ENCODE data around the gene TAF13. TPM values are rescaled to one million over a fixed set of nuclear protein-coding genes. Genes with fewer than 3 reads are reported as not detected.

The TAF13 gene
- total and polyA plus RNA-seq, 4 donors, result 22.2 to 39.4 (median 34.3) TPM

GRCh38 chr1:109069294-109069693, 6.5 kb downstream of the TAF13 start:
- Histone ChIP-seq H3K4me3 (no peak overlapping the region), H3K4me1 (ENCODE audit: control insufficient read depth in 5 of 5, insufficient read depth in 5 of 5, low read length in 5 of 5) (peaks cover 0 to 2% (median 0%) of the 10 kb centered on the region in 5 donors), H3K9me3 (ENCODE audit: control insufficient read depth in 4 of 4, insufficient read depth in 3 of 4, low read length in 3 of 4) (no peaks in the 10 kb centered on the region), H3K36me3 (ENCODE audit: control insufficient read depth in 4 of 4, insufficient read depth in 4 of 4, low read length in 4 of 4) (peaks cover 2 to 10% (median 6%) of the 10 kb centered on the region in 4 donors), H3K27ac (ENCODE audit: low read depth in 1 of 2, low read length in 1 of 2) (no peak overlapping the region), H3K9ac (ENCODE audit: insufficient read depth in 1 of 2, low read length in 2 of 2) (no peak overlapping the region), H3K27me3 (ENCODE audit: control insufficient read depth in 3 of 3, insufficient read depth in 3 of 3, low read length in 2 of 3) (no peaks in the 10 kb centered on the region)
- no peak for ATAC-seq (ENCODE audit: insufficient read depth, low FRiP score)
- DNase-seq, result no peak
- no peak for TF ChIP-seq CTCF (IDR thresholded peaks at IDR 0.05; ENCODE audit: control extremely low read depth, extremely low read depth)
- 87 to 98% methylated on average over 1 of the region's 1 CpG for WGBS, 2 donors

GRCh38 chr1:109067883-109068282, 7.9 kb downstream of the TAF13 start:
- ATAC-seq (ENCODE audit: insufficient read depth, low FRiP score) (no peak), DNase-seq (no peak)
- H3K27ac ChIP-seq (ENCODE audit: low read depth in 1 of 2, low read length in 1 of 2), result no peak overlapping the region
- 82 to 90% methylated on average over 8 of the region's 8 CpGs for WGBS, 2 donors
- no peak overlapping the region for H3K9ac ChIP-seq (ENCODE audit: insufficient read depth in 1 of 2, low read length in 2 of 2)
- H3K4me3 ChIP-seq, result no peak overlapping the region
- H3K9me3 ChIP-seq (ENCODE audit: control insufficient read depth in 4 of 4, insufficient read depth in 3 of 4, low read length in 3 of 4), result no peaks in the 10 kb centered on the region
- no peak for TF ChIP-seq CTCF (IDR thresholded peaks at IDR 0.05; ENCODE audit: control extremely low read depth, extremely low read depth)
- H3K4me1 ChIP-seq (ENCODE audit: control insufficient read depth in 5 of 5, insufficient read depth in 5 of 5, low read length in 5 of 5), result no peaks in the 10 kb centered on the region
- no peaks in the 10 kb centered on the region for H3K27me3 ChIP-seq (ENCODE audit: control insufficient read depth in 3 of 3, insufficient read depth in 3 of 3, low read length in 2 of 3)
- H3K36me3 ChIP-seq (ENCODE audit: control insufficient read depth in 4 of 4, insufficient read depth in 4 of 4, low read length in 4 of 4), result peaks cover 2 to 11% (median 6%) of the 10 kb centered on the region in 4 donors

- H3K36me3 ChIP-seq (ENCODE audit: control insufficient read depth in 4 of 4, insufficient read depth in 4 of 4, low read length in 4 of 4), result peaks cover 2 to 11% (median 7%) of the 10 kb centered on the region in 4 donors
- no peak for TF ChIP-seq CTCF (IDR thresholded peaks at IDR 0.05; ENCODE audit: control extremely low read depth, extremely low read depth)
- no peak for ATAC-seq (ENCODE audit: insufficient read depth, low FRiP score)
Measured at GRCh38 chr1:109065137-109065536, 10.7 kb downstream of the TAF13 start.

GRCh38 chr1:109061183-109061582, 14.6 kb downstream of the TAF13 start:
- Histone ChIP-seq H3K4me3 (no peak overlapping the region), H3K36me3 (ENCODE audit: control insufficient read depth in 4 of 4, insufficient read depth in 4 of 4, low read length in 4 of 4) (peaks cover under 1 to 5% (median 3%) of the 10 kb centered on the region in 4 donors), H3K9me3 (ENCODE audit: control insufficient read depth in 4 of 4, insufficient read depth in 3 of 4, low read length in 3 of 4) (no peaks in the 10 kb centered on the region), H3K4me1 (ENCODE audit: control insufficient read depth in 5 of 5, insufficient read depth in 5 of 5, low read length in 5 of 5) (no peaks in the 10 kb centered on the region), H3K27me3 (ENCODE audit: control insufficient read depth in 3 of 3, insufficient read depth in 3 of 3, low read length in 2 of 3) (no peaks in the 10 kb centered on the region), H3K9ac (ENCODE audit: insufficient read depth in 1 of 2, low read length in 2 of 2) (no peak overlapping the region), H3K27ac (ENCODE audit: low read depth in 1 of 2, low read length in 1 of 2) (no peak overlapping the region)
- WGBS, 2 donors, result 87 to 92% methylated on average over 4 of the region's 4 CpGs
- ATAC-seq (ENCODE audit: insufficient read depth, low FRiP score), result no peak
- no peak for TF ChIP-seq CTCF (IDR thresholded peaks at IDR 0.05; ENCODE audit: control extremely low read depth, extremely low read depth)
- DNase-seq, result no peak

More at GRCh38 chr1:109065137-109065536, 10.7 kb downstream of the TAF13 start:
- Histone ChIP-seq H3K27me3 (ENCODE audit: control insufficient read depth in 3 of 3, insufficient read depth in 3 of 3, low read length in 2 of 3) (no peaks in the 10 kb centered on the region), H3K4me1 (ENCODE audit: control insufficient read depth in 5 of 5, insufficient read depth in 5 of 5, low read length in 5 of 5) (no peaks in the 10 kb centered on the region), H3K27ac (ENCODE audit: low read depth in 1 of 2, low read length in 1 of 2) (no peak overlapping the region), H3K9me3 (ENCODE audit: control insufficient read depth in 4 of 4, insufficient read depth in 3 of 4, low read length in 3 of 4) (no peaks in the 10 kb centered on the region), H3K4me3 (no peak overlapping the region), H3K9ac (ENCODE audit: insufficient read depth in 1 of 2, low read length in 2 of 2) (no peak overlapping the region)
- no peak for DNase-seq
- WGBS, 2 donors, result 78 to 99% methylated on average over 3 of the region's 3 CpGs
